ENCODE data around the gene C18orf32.

DNA sequence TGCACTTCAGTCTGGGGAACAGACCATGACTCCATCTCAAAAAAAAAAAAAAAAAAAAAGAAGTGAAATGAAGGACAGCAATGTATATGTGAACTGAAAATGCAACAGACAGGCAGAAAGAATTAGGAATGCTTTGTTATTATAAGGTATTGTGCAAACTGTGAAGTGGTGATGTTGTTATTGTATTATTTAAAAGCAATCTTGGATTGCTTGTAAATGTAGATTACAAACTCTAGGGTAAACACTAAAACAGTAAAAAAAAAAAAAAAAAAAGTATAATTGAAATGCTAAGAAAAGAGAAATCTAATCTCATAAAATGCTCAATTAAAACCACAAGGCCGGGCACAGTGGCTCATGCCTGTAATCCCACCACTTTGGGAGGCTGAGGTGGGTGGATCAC is 51.9 kb downstream of the C18orf32 start:
- TF ChIP-seq CTCF (IDR thresholded peaks at IDR 0.05; ENCODE audit: low read length): no peak
- TF ChIP-seq EZH2 (optimal IDR thresholded peaks at IDR 0.05; ENCODE audit: low read depth, low read length): no peak
- TF ChIP-seq EZH2phosphoT487 (IDR thresholded peaks at IDR 0.05; ENCODE audit: low read length): no peak

All from MM.1S (cell line).